B cell (primary cell): ENCODE measurements around the gene OTOP3. TPM values are rescaled to one million over a fixed set of nuclear protein-coding genes. Genes with fewer than 3 reads are reported as not detected.

Experiments used
- ATAC-seq: fragments of 200-7000 bp; cut with Tn5 transposase; one replicate; pipeline ENCODE4 v1.10.0; 2021; ENCODE audit warnings: low read depth, mild to moderate bottlenecking, moderate number of reproducible peaks, moderate library complexity
- CTCF ChIA-PET: fragments of 350-600 bp; sonication (Branson Sonifier 250); formaldehyde crosslinking; loops from one replicate; lab custom pipeline; 2021; ENCODE audit warnings: antibody characterized with exemption, inconsistent platforms; lab: Charles Lee
- POLR2A ChIA-PET: fragments of 350-600 bp; sonication (Branson Sonifier 250); formaldehyde crosslinking; loops from one replicate; lab custom pipeline; 2021; ENCODE audit warnings: antibody characterized with exemption; lab: Charles Lee
- DNase-seq: peaks from one replicate; pipeline ENCODE4 v3.0.0; 2013
- H2AFZ ChIP-seq: 2 replicates; pipeline ENCODE4 v1.6.1; 2012; ENCODE audit warnings: mild to moderate bottlenecking, low read depth, low read length; ENCODE audit not compliant: insufficient read depth, poor library complexity, severe bottlenecking
- H3K27ac ChIP-seq, 2 donors: 1 replicate in 1 of 2; 2 replicates in 1 of 2; pipeline ENCODE4 v1.5.1; 2012 to 2013; ENCODE audit warnings: low read length in 2 of 2, mild to moderate bottlenecking in 2 of 2, moderate library complexity in 1 of 2
- H3K27me3 ChIP-seq, 4 experiments: fragments of 200-600 bp in 1 of 4; sonication (generic) in 1 of 4; replicated peaks in 1 of 4; 1 replicate in 2 of 4; 2 replicates in 2 of 4; pipeline versions ENCODE4 v1.6.1 to v1.7.0; 2013 to 2016; ENCODE audit warnings: low read length in 3 of 4, mild to moderate bottlenecking in 2 of 4, mixed read lengths in 1 of 4, moderate library complexity in 1 of 4; ENCODE audit not compliant: insufficient read depth in 4 of 4, control insufficient read depth in 3 of 4; ENCODE audit errors: control extremely low read depth in 1 of 4
- H3K36me3 ChIP-seq, 2 experiments: replicated peaks in 1 of 2; 1 replicate in 1 of 2; 2 replicates in 1 of 2; pipeline versions ENCODE4 v1.6.1 to v1.7.1; 2013; ENCODE audit warnings: low read length in 1 of 2; ENCODE audit not compliant: insufficient read depth in 2 of 2, control insufficient read depth in 1 of 2; ENCODE audit errors: control extremely low read depth in 1 of 2, extremely low read depth in 1 of 2
- H3K4me1 ChIP-seq, 2 donors: fragments of 200-600 bp in 1 of 2; sonication (generic) in 1 of 2; 1 replicate in 1 of 2; 2 replicates in 1 of 2; pipeline versions ENCODE4 v1.5.1 to v1.6.1; 2013 to 2017; ENCODE audit warnings: low read length in 2 of 2; ENCODE audit not compliant: control insufficient read depth in 2 of 2, insufficient read depth in 2 of 2
- H3K4me2 ChIP-seq: replicated peaks from 2 replicates; pipeline ENCODE3; 2012; ENCODE audit warnings: mild to moderate bottlenecking, low read depth, low read length; ENCODE audit not compliant: poor library complexity, severe bottlenecking
- H3K4me3 ChIP-seq, 5 experiments: fragments of 200-600 bp in 1 of 5; sonication (generic) in 1 of 5; 1 replicate in 3 of 5; 2 replicates in 2 of 5; pipeline versions ENCODE4 v1.5.1 to v1.7.0; 2011 to 2016; ENCODE audit warnings: low read length in 4 of 5, mild to moderate bottlenecking in 4 of 5, low read depth in 2 of 5, control low read depth in 1 of 5, moderate library complexity in 1 of 5; ENCODE audit not compliant: insufficient read depth in 1 of 5; ENCODE audit errors: control extremely low read depth in 1 of 5, extremely low read depth in 1 of 5
- H3K79me2 ChIP-seq: fragments of 200-600 bp; sonication (generic); one replicate; pipeline ENCODE4 v1.6.0; 2016; ENCODE audit warnings: low read length; ENCODE audit not compliant: control insufficient read depth, insufficient read depth
- H3K9ac ChIP-seq: fragments of 200-600 bp; sonication (generic); 2 replicates; pipeline ENCODE4 v1.6.1; 2017; ENCODE audit warnings: mild to moderate bottlenecking, low read length, moderate library complexity
- H3K9me3 ChIP-seq, 3 donors: one replicate each; pipeline versions ENCODE4 v1.6.1 to v1.7.1; 2013; ENCODE audit warnings: low read length in 2 of 3; ENCODE audit not compliant: control insufficient read depth in 2 of 3, insufficient read depth in 1 of 3; ENCODE audit errors: control extremely low read depth in 1 of 3
- H4K20me1 ChIP-seq: 2 replicates; pipeline ENCODE4 v1.6.0; 2012; ENCODE audit warnings: mild to moderate bottlenecking, low read length; ENCODE audit not compliant: insufficient read depth, control insufficient read depth, poor library complexity, severe bottlenecking
- H3K27ac Mint-ChIP-seq: one replicate; pipeline ENCODE4 v1.8.0; 2021; ENCODE audit warnings: mixed read lengths
- H3K27me3 Mint-ChIP-seq: one replicate; pipeline ENCODE4 v1.8.0; 2021; ENCODE audit warnings: mixed read lengths
- H3K4me1 Mint-ChIP-seq: one replicate; pipeline ENCODE4 v1.8.0; 2021; ENCODE audit warnings: mixed read lengths
- H3K4me3 Mint-ChIP-seq: one replicate; pipeline ENCODE4 v1.8.0; 2021; ENCODE audit warnings: mixed read lengths
- H3K9me3 Mint-ChIP-seq: one replicate; pipeline ENCODE4 v1.8.0; 2022; ENCODE audit warnings: mixed read lengths; ENCODE audit not compliant: insufficient read depth
- CTCF ChIP-seq: fragments of 200-600 bp; IDR thresholded peaks from one replicate; pipeline ENCODE4 v1.8.0; 2022; ENCODE audit warnings: antibody characterized with exemption, mild to moderate bottlenecking
- EZH2 ChIP-seq: IDR thresholded peaks from 2 replicates; pipeline ENCODE4 v1.6.1; 2012; ENCODE audit warnings: borderline replicate concordance, low read depth, mild to moderate bottlenecking, moderate library complexity, low read length; ENCODE audit not compliant: insufficient read depth, poor library complexity, severe bottlenecking
- WGBS: methylation state at CpG from one replicate; pipeline ENCODE4 v1.1.5; 2013; ENCODE audit warnings: missing lambda C conversion rate; ENCODE audit not compliant: insufficient coverage; 5-methylcytosine and 5-hydroxymethylcytosine counted together
- intact Hi-C: fragments of 100-400 bp; cut with micrococcal nuclease; formaldehyde crosslinking; loops from one replicate; pipeline ENCODE4 v1.10.0; 2022
- polyA plus RNA-seq: library from polyadenylated mRNA; depleted of rRNA; stranded (reverse); fragments of >200 nt; gene quantifications from 2 replicates; pipeline ENCODE4 v1.2.3, GENCODE V29; 2012
- total RNA-seq, 2 donors: library from RNA; stranded (reverse); fragments of 120-200 nt in 1 of 2; gene quantifications; 1 replicate in 1 of 2; 2 replicates in 1 of 2; pipeline versions ENCODE4 v1.2.3 to v1.2.4, GENCODE V29; 2013 to 2022

The OTOP3 gene
- total and polyA plus RNA-seq, 2 donors (not counting 1 experiment from before 2014, with no cell fraction given): not detected

- Mint-ChIP-seq H3K27me3 (peaks cover 4% of the 10 kb centered on the region), H3K4me1 (no peaks in the 10 kb centered on the region), H3K4me3 (no peak overlapping the region), H3K9me3 (no peaks in the 10 kb centered on the region), H3K27ac (no peak overlapping the region)
- no peak overlapping the region for H3K4me2 ChIP-seq
- H4K20me1 ChIP-seq: no peaks in the 10 kb centered on the region
- H3K27me3 ChIP-seq: peaks cover 0 to 17% (median 0%) of the 10 kb centered on the region in 4 experiments
- no peaks in the 10 kb centered on the region for H3K9me3 ChIP-seq
- H3K36me3 ChIP-seq: no peaks in the 10 kb centered on the region
- 89% methylated on average over 11 of the region's 11 CpGs for WGBS
- no peak overlapping the region for H3K4me3 ChIP-seq
- H3K27ac ChIP-seq: no peak overlapping the region
- no peaks in the 10 kb centered on the region for H3K79me2 ChIP-seq
- CTCF ChIA-PET: interaction anchor here (1.5 to 1.6 kb wide), 2 partner anchors 9 to 216 kb away, joined by 3 to 5 read pairs; partner anchors contain the start of gene RAB37
- no peak overlapping the region for H2AFZ ChIP-seq
- H3K9ac ChIP-seq: no peak overlapping the region
- POLR2A ChIA-PET: no interaction called here
- TF ChIP-seq EZH2: no peak
- TF ChIP-seq CTCF: no peak
- intact Hi-C loops: no loop called here
- H3K4me1 ChIP-seq: peaks cover 0 to 5% of the 10 kb centered on the region in 2 donors
- ATAC-seq (no peak), DNase-seq (no peak)
Measured at GRCh38 chr17:74953134-74953687, 17.5 kb downstream of the OTOP3 start.

- Histone ChIP-seq H3K27me3 (peaks cover 0 to 17% (median 0%) of the 10 kb centered on the region in 4 experiments), H3K4me1 (peaks cover 0 to 5% of the 10 kb centered on the region in 2 donors), H3K4me3 (no peak overlapping the region), H3K27ac (no peak overlapping the region), H4K20me1 (no peaks in the 10 kb centered on the region), H3K4me2 (no peak overlapping the region), H3K9ac (no peak overlapping the region), H3K9me3 (no peaks in the 10 kb centered on the region), H3K79me2 (no peaks in the 10 kb centered on the region), H3K36me3 (no peaks in the 10 kb centered on the region), H2AFZ (no peak overlapping the region)
- intact Hi-C loops: no loop called here
- ChIA-PET CTCF (interaction anchor here (1.5 to 1.6 kb wide), 2 partner anchors 8 to 217 kb away, joined by 3 to 5 read pairs; partner anchors contain the start of gene RAB37), POLR2A (no interaction called here)
- ATAC-seq (no peak), DNase-seq (no peak)
- Mint-ChIP-seq H3K4me3 (no peak overlapping the region), H3K4me1 (no peaks in the 10 kb centered on the region), H3K27ac (no peak overlapping the region), H3K27me3 (peaks cover 4% of the 10 kb centered on the region), H3K9me3 (no peaks in the 10 kb centered on the region)
- WGBS: 95% methylated on average over 15 of the region's 15 CpGs
- TF ChIP-seq EZH2 (no peak), CTCF (no peak)
Measured at GRCh38 chr17:74954115-74954514, 18.4 kb downstream of the OTOP3 start.
